Measurements from ENCODE around the gene TRIM42. TPM values are rescaled to one million over a fixed set of nuclear protein-coding genes. Genes with fewer than 3 reads are reported as not detected.

Gene TRIM42
- total and polyA plus RNA-seq, 9 of the 15 experiments (the other 6 are each of a cell fraction or from before 2014, with no cell fraction given): not detected

DNA sequence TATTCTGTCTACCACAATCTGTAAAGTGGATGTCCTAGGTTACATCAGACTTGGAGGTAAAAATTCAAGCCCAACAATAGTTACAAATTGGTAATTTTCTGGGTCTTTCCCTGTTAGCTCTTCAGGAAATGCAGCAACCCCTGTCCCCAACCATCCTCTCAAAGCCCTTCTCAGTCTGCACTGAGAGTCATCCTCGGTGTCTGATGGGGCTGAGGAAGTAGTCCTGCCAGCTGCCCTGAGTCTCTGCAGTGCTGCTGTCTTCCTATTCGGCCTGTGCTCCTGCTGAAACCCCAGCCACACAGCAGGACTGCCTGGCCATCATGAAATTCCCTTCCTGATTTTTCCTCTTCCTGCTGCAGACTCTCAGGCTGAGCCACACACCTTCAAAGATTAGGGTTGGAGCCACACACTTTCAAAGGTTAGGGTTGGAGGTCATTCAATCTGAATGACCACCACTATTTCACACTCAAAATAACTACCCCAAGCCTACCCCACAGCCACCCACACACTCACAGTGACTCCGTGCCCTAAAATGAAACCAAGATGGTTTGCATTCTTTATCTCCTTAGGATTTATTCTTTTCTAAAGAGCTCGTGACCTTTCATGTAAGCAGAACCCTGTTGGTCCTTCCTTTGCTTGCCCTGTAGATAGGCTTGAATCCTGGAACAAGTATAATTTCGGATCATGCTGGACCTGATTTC, 17.6 kb downstream of the TRIM42 start:
- no peaks in the 10 kb centered on the region; the same call in 1 of the 2 replicates for H4K20me1 ChIP-seq (replicated peaks; ENCODE audit: control insufficient read depth, insufficient read depth, low read length)
- no peaks in the 10 kb centered on the region for H3K4me1 ChIP-seq (replicated peaks in 1 of 2; ENCODE audit: control insufficient read depth in 2 of 2, insufficient read depth in 2 of 2, low read length in 2 of 2)
- BruUV-seq (replicated peaks): no TSS peak
- no peak overlapping the region for H3K9ac ChIP-seq (ENCODE audit: insufficient read depth in 1 of 2, low read depth in 2 of 2, low read length in 2 of 2)
- no peaks in the 10 kb centered on the region for H3K9me3 ChIP-seq (replicated peaks; ENCODE audit: control insufficient read depth, insufficient read depth, low read depth, low read length)
- no peak overlapping the region for H3K27ac ChIP-seq (ENCODE audit: extremely low read depth, low read depth, low read length)
- no peak overlapping the region for H3K4me3 ChIP-seq
- H3K4me2 ChIP-seq (ENCODE audit: insufficient read depth, low read length): no peak overlapping the region
- TF ChIP-seq CAMTA2 (CRISPR knock-in tag; conservative IDR thresholded peaks at IDR 0.05): no peak
- ChIA-PET POLR2A (interaction anchor here (0.7 kb wide), 1 partner anchor 243 kb away, joined by 3 read pairs; no protein-coding TSS in a partner anchor), CTCF (ENCODE audit: low intra/inter-chr PET ratio) (no interaction called here)
- no peaks in the 10 kb centered on the region for H3K27me3 ChIP-seq (ENCODE audit: control insufficient read depth in 2 of 2, insufficient read depth in 2 of 2, low read length in 2 of 2)
- H3K36me3 ChIP-seq (ENCODE audit: control insufficient read depth, insufficient read depth, low read length): no peaks in the 10 kb centered on the region; the same call in 2 of the 3 replicates
- in situ Hi-C loops (cut with MboI): no loop called here
- DNase-seq (ENCODE audit: extremely low read depth in 1 of 4, low spot score in 3 of 4): no peak
- no peak overlapping the region for H2AFZ ChIP-seq (ENCODE audit: low read depth, low read length)
- WGBS (ENCODE audit: insufficient coverage, low coverage, missing lambda C conversion rate): 0% methylated on average over 5 of the region's 5 CpGs
- ATAC-seq: no peak
- intact Hi-C loops (cut with micrococcal nuclease): no loop called here
- FAIRE-seq: no peak
- no peaks in the 10 kb centered on the region for H3K9me1 ChIP-seq (ENCODE audit: control insufficient read depth, insufficient read depth, low read length)
- H3K79me2 ChIP-seq (ENCODE audit: control insufficient read depth, insufficient read depth, low read length): no peaks in the 10 kb centered on the region

DNA sequence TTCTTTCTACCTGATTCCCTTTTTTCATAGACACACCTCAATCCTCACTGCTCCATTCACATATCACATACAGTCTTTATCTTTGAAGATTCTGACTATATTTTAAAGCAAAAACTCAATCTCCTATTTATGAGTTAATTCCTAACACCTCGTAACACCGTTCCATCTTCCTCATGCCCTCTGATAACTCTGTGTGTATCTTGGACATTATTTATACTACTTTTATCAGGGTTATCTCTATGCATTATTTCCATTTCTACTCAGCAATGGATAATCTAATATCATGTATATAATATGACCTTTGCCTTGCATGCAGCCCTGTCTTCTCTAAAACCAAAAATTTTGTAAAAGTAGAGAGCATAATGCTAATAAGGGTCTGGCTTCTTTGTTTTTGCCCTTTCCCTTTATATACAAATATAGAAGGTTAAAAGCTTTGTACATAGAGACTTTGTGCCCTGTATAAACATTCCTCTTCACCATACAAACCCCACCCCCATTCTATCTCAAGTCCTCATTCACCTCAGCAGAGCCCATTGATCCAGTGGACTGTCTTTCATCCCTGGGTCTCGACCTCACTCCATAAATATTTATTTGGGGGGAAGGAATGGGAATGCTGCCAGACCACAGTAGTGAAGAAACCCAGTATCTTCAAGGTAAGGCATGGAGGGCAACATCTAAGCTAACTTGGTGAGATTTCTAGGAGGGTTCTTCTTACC, 21.8 kb downstream of the TRIM42 start:
- no peak overlapping the region for H3K9ac ChIP-seq (ENCODE audit: insufficient read depth in 1 of 2, low read depth in 2 of 2, low read length in 2 of 2)
- TF ChIP-seq, protein P1, sequence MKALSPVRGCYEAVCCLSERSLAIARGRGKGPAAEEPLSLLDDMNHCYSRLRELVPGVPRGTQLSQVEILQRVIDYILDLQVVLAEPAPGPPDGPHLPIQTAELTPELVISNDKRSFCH (CRISPR knock-in tag; IDR thresholded peaks at IDR 0.05): no peak
- TF ChIP-seq, protein P1 (tag; IDR thresholded peaks at IDR 0.05): no peak
- TF ChIP-seq MAFF (IDR thresholded peaks at IDR 0.05; ENCODE audit: low read length) (no peak), XRCC4 (IDR thresholded peaks at IDR 0.05; ENCODE audit: extremely low read depth, insufficient read depth, insufficient read length) (no peak), MIER1 (IDR thresholded peaks at IDR 0.05; ENCODE audit: low read depth) (no peak), CBFB (CRISPR knock-in tag; IDR thresholded peaks at IDR 0.05) (no peak), RBM14 (IDR thresholded peaks at IDR 0.05; ENCODE audit: borderline replicate concordance, insufficient read depth, low read depth, low read length) (no peak), ZNF316 (IDR thresholded peaks at IDR 0.05) (no peak), ARHGAP35 (IDR thresholded peaks at IDR 0.05; ENCODE audit: partially characterized antibody) (no peak), L3MBTL2 (IDR thresholded peaks at IDR 0.05) (no peak), BRCA1 (IDR thresholded peaks at IDR 0.05) (no peak), BRCA1 (CRISPR knock-in tag; IDR thresholded peaks at IDR 0.05) (no peak)
- TF ChIP-seq, protein P2, sequence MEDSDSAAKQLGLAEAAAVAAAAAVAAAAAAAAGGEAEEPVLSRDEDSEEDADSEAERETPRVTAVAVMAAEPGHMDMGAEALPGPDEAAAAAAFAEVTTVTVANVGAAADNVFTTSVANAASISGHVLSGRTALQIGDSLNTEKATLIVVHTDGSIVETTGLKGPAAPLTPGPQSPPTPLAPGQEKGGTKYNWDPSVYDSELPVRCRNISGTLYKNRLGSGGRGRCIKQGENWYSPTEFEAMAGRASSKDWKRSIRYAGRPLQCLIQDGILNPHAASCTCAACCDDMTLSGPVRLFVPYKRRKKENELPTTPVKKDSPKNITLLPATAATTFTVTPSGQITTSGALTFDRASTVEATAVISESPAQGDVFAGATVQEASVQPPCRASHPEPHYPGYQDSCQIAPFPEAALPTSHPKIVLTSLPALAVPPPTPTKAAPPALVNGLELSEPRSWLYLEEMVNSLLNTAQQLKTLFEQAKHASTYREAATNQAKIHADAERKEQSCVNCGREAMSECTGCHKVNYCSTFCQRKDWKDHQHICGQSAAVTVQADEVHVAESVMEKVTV (CRISPR knock-in tag; IDR thresholded peaks at IDR 0.05): no peak
- no peaks in the 10 kb centered on the region for H3K4me1 ChIP-seq (replicated peaks in 1 of 2; ENCODE audit: control insufficient read depth in 2 of 2, insufficient read depth in 2 of 2, low read length in 2 of 2)
- intact Hi-C loops (cut with micrococcal nuclease): no loop called here
- H3K9me3 ChIP-seq (replicated peaks; ENCODE audit: control insufficient read depth, insufficient read depth, low read depth, low read length): no peaks in the 10 kb centered on the region
- no peak overlapping the region for H3K4me2 ChIP-seq (ENCODE audit: insufficient read depth, low read length)
- BruUV-seq (replicated peaks): no TSS peak
- H2AFZ ChIP-seq (ENCODE audit: low read depth, low read length): no peak overlapping the region
- no peak for FAIRE-seq
- H3K4me3 ChIP-seq: no peak overlapping the region
- in situ Hi-C loops (cut with MboI): no loop called here
- H3K36me3 ChIP-seq (ENCODE audit: control insufficient read depth, insufficient read depth, low read length): no peaks in the 10 kb centered on the region
- no peak for DNase-seq (ENCODE audit: extremely low read depth in 1 of 4, low spot score in 3 of 4)
- WGBS (ENCODE audit: insufficient coverage, low coverage, missing lambda C conversion rate): 2% methylated on average over 3 of the region's 3 CpGs
- CTCF ChIA-PET (ENCODE audit: low intra/inter-chr PET ratio): no interaction called here
- POLR2A ChIA-PET: interaction anchor here (0.6 to 0.7 kb wide), 2 partner anchors 14 to 157 kb away, joined by 3 read pairs; no protein-coding TSS in a partner anchor
- H4K20me1 ChIP-seq (replicated peaks; ENCODE audit: control insufficient read depth, insufficient read depth, low read length): no peaks in the 10 kb centered on the region
- H3K27ac ChIP-seq (ENCODE audit: extremely low read depth, low read depth, low read length): no peak overlapping the region
- no peaks in the 10 kb centered on the region for H3K79me2 ChIP-seq (ENCODE audit: control insufficient read depth, insufficient read depth, low read length)
- no peaks in the 10 kb centered on the region for H3K27me3 ChIP-seq (ENCODE audit: control insufficient read depth in 2 of 2, insufficient read depth in 2 of 2, low read length in 2 of 2)
- no peaks in the 10 kb centered on the region for H3K9me1 ChIP-seq (ENCODE audit: control insufficient read depth, insufficient read depth, low read length)
- ATAC-seq: no peak

All from K562 (cell line).